DND-41 (cell line): Measurements from ENCODE around the gene TMEM132C.

Source experiments
- EZH2 ChIP-seq: IDR thresholded peaks from 3 replicates; pipeline ENCODE4 v1.6.1; 2012; ENCODE audit warnings: borderline replicate concordance, low read depth, mild to moderate bottlenecking, moderate library complexity, low read length, inconsistent platforms; ENCODE audit not compliant: severe bottlenecking
- TF ChIP-seq, protein P1 (sequence below): IDR thresholded peaks from 2 replicates; pipeline ENCODE4 v1.5.1; 2012; ENCODE audit warnings: borderline replicate concordance, low read length, moderate library complexity, mild to moderate bottlenecking; ENCODE audit not compliant: poor library complexity, severe bottlenecking; ENCODE audit errors: extremely low read depth

DNA sequence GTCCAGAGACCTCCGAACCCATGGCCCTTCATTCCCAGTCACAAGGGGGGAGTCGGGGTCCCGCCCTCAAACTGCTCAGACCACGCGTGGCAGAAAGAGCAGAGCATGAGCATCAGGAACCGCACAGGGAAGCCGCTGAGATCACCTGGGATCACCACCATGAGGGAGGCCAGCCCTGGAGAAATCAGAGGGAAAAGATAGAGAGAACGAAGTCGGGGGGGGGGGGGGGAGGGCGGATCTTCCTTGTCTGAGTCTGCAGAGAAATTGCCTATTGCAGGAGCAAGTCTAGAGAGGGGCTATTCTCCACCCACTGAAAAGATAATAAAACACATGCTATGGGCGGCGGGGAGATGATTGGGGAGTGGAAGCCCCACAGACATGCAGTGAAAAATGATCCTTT lies 884 bp upstream of the TMEM132C start:
- TF ChIP-seq, protein P1, sequence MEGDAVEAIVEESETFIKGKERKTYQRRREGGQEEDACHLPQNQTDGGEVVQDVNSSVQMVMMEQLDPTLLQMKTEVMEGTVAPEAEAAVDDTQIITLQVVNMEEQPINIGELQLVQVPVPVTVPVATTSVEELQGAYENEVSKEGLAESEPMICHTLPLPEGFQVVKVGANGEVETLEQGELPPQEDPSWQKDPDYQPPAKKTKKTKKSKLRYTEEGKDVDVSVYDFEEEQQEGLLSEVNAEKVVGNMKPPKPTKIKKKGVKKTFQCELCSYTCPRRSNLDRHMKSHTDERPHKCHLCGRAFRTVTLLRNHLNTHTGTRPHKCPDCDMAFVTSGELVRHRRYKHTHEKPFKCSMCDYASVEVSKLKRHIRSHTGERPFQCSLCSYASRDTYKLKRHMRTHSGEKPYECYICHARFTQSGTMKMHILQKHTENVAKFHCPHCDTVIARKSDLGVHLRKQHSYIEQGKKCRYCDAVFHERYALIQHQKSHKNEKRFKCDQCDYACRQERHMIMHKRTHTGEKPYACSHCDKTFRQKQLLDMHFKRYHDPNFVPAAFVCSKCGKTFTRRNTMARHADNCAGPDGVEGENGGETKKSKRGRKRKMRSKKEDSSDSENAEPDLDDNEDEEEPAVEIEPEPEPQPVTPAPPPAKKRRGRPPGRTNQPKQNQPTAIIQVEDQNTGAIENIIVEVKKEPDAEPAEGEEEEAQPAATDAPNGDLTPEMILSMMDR, result no peak
- no peak for TF ChIP-seq EZH2
